ENCODE results near the gene CHMP1A.

The CHMP1A gene

DNA sequence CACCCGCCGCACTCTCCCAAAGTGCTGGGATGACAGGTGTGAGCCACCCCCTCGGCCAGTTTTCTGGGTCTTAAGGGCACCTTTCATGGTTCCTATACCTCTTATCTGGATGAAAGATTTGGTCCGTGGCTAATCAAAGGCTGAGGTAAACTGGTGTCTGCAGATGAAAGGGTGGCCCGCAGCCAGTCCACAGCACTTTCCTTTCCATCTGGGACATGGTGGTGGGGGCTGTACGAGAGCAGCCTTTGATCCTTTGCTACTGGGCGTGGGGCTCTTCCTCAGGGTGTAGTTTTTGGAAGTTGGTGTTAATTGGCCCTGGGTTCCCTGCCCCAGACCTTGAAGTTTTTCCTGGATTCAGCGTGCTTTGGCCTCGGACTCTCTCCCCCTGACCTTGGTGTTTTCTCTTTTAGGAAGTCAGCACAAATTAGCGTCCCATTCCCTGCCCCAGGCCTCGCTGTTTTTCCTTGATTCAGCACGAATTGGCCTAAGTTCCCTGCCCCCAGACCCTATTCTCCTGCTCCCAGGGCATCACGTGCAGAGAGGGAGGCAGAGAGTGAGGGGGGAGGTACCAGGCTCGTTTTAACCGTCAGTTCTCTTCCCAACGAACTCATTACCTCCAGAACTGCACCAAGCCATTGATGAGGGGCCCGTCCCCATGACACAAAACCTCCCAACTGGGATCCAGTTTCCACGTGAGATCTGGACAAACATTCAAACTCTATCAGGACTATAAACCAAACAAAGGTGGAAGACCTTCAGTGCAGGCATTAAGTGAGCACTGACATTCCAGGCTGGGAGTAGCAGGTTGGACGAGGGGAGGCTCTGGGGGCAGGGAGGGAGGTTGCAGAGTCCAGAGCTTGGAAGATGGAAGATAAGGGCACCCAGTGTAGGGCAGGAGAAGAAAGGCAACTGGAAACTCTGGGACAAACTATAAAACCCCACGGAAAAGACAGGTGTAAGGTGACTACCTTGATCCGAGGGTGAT, 32.4 kb downstream of the CHMP1A start:
- DNase-seq, result no peak
- Histone ChIP-seq H3K27me3 (replicated peaks; ENCODE audit: control insufficient read depth, insufficient read depth, low read length, poor library complexity, severe bottlenecking) (no peaks in the 10 kb centered on the region), H3K9me3 (ENCODE audit: control insufficient read depth, low read length) (no peaks in the 10 kb centered on the region), H3K4me1 (ENCODE audit: control insufficient read depth, insufficient read depth, low read length, poor library complexity, severe bottlenecking) (no peaks in the 10 kb centered on the region), H3K4me3 (ENCODE audit: insufficient read depth, low read depth, low read length, poor library complexity, severe bottlenecking) (no peak overlapping the region), H3K27ac (ENCODE audit: insufficient read depth, low read length, poor library complexity, severe bottlenecking) (no peak overlapping the region), H3K36me3 (ENCODE audit: control insufficient read depth, insufficient read depth, low read length) (no peaks in the 10 kb centered on the region)

DNA sequence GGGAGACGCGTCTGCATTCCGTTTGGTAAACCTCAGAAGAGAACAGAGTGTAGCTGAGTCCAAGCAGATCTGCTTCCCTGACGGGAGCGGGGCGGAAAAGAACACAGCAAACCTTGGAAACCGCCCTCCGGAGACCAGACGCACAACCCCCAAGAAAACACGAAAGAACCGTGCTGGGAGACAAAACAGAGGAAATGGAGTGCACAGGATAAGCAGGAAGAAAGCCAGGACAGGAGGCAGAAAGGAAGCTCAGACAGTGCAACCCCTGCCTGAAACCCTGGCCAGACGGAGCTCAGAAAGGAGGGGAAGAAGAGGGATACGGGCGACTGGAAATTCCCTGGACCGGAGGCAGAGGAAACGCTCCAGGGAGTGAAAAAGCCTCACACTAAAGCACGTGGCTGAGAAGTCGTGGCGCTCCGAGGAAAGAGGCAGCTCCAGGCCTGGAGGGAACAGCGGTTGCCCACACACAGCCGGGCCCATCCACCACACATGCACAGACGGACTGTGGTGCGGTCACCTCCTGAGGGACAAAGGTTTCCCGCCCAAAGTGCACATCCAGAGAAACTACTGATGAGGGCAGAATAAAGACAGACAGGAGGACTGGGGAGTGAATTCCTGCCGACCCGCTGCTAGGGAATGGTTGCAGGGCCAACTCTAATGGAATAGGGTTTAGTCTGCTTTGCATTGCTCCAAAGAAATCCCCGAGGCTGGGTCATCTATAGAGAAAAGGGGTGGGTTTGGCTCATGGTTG, 33.8 kb downstream of the CHMP1A start:
- Histone ChIP-seq H3K4me3 (ENCODE audit: insufficient read depth, low read depth, low read length, poor library complexity, severe bottlenecking) (no peak overlapping the region), H3K36me3 (ENCODE audit: control insufficient read depth, insufficient read depth, low read length) (no peaks in the 10 kb centered on the region), H3K9me3 (ENCODE audit: control insufficient read depth, low read length) (no peaks in the 10 kb centered on the region), H3K27ac (ENCODE audit: insufficient read depth, low read length, poor library complexity, severe bottlenecking) (no peak overlapping the region), H3K4me1 (ENCODE audit: control insufficient read depth, insufficient read depth, low read length, poor library complexity, severe bottlenecking) (no peaks in the 10 kb centered on the region), H3K27me3 (replicated peaks; ENCODE audit: control insufficient read depth, insufficient read depth, low read length, poor library complexity, severe bottlenecking) (no peaks in the 10 kb centered on the region)
- no peak for DNase-seq

DNA sequence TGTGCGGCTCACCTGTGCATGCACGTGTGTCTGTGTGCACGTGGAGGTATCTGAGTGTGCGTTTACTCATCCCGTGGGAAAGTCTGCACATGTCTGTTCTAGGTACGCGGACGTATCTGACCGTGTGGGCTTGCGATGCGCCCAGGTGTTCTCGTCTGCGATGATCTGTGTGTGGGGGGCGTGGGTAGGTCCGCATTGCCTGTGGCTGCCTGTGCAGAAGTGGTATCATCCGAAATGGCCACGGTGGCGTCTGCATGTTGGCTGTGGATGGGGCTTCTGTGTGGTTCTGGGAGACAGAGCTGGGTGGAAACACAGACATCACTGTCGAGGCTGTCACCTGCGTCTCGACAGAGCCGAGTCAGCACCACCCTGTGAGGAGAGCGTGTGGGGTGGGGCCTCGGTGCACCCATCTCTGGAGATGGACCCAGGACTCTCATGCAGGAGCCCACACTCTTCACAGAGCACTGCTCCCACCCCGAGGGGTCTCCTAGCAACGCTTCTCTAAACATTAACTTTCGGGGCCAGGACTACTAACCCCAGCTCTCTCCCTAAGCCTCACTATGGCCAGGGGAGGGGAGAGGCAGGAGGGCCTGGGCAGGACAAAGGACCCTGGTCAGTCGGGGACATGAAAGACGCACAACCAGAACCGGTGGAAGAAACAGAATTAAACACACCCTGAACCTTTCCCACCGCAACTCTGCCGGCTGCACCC, 35.7 kb downstream of the CHMP1A start:
- no peak overlapping the region for H3K4me3 ChIP-seq (ENCODE audit: insufficient read depth, low read depth, low read length, poor library complexity, severe bottlenecking)
- H3K36me3 ChIP-seq (ENCODE audit: control insufficient read depth, insufficient read depth, low read length), result no peaks in the 10 kb centered on the region
- H3K9me3 ChIP-seq (ENCODE audit: control insufficient read depth, low read length), result no peaks in the 10 kb centered on the region
- peaks cover 6% of the 10 kb centered on the region for H3K4me1 ChIP-seq (ENCODE audit: control insufficient read depth, insufficient read depth, low read length, poor library complexity, severe bottlenecking)
- no peak overlapping the region for H3K27ac ChIP-seq (ENCODE audit: insufficient read depth, low read length, poor library complexity, severe bottlenecking)
- no peak for DNase-seq
- H3K27me3 ChIP-seq (replicated peaks; ENCODE audit: control insufficient read depth, insufficient read depth, low read length, poor library complexity, severe bottlenecking), result no peaks in the 10 kb centered on the region

DNA sequence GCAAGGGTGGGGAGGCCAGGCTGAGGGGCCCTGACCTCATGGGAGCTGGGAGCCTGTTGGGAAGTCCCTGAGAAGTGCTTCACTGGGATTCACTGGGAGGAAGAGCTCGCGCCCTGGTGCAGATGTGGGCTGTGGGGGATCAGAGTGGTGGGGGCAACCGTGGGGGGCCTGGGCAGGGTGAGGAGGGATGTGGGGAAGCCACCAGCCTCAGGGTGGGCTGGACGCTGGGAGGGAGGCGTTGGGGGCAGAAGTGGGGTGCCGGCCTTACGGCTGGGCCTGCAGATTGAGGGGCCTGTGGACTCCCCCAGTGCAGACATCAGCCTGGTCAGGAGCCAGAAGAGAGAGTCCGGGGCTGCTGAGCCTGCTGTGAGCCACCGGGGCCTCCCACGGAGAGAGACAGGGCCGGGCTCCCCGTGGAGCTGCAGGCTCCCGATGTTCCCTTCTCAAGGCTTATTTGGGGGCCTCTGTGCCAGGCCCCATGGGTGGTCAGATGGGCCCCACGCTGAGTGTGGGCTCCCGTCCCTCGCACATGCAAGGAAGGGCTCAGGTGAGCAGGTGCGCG, 36.3 kb downstream of the CHMP1A start:
- Histone ChIP-seq H3K4me3 (ENCODE audit: insufficient read depth, low read depth, low read length, poor library complexity, severe bottlenecking) (no peak overlapping the region), H3K4me1 (ENCODE audit: control insufficient read depth, insufficient read depth, low read length, poor library complexity, severe bottlenecking) (peaks cover 10% of the 10 kb centered on the region), H3K27ac (ENCODE audit: insufficient read depth, low read length, poor library complexity, severe bottlenecking) (no peak overlapping the region), H3K9me3 (ENCODE audit: control insufficient read depth, low read length) (no peaks in the 10 kb centered on the region), H3K27me3 (replicated peaks; ENCODE audit: control insufficient read depth, insufficient read depth, low read length, poor library complexity, severe bottlenecking) (no peaks in the 10 kb centered on the region), H3K36me3 (ENCODE audit: control insufficient read depth, insufficient read depth, low read length) (no peaks in the 10 kb centered on the region)
- DNase-seq, result no peak

DNA sequence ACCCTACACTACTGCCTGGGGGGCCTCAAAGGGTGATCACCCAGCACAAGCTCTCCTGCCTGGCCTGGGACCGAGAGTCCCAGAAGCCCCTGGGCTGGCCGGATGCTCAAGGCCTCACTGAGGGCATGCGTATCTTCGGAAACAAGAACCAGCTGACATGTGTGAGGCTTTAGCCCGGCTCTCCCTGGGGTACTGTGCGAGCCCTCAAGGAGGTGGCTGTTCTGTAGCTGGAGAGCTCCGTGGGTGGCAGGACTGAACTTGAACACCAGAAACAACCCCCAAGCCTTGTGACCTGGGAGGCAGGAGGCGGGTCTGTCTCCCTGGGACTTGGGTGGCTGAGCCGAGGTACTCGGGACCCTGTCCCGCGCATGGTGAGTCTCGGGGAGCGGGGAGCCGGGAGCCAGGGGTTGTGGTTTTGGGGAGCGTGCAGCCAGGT, 37.1 kb downstream of the CHMP1A start:
- no peaks in the 10 kb centered on the region for H3K27me3 ChIP-seq (replicated peaks; ENCODE audit: control insufficient read depth, insufficient read depth, low read length, poor library complexity, severe bottlenecking)
- no peaks in the 10 kb centered on the region for H3K9me3 ChIP-seq (ENCODE audit: control insufficient read depth, low read length)
- DNase-seq, result no peak
- H3K4me1 ChIP-seq (ENCODE audit: control insufficient read depth, insufficient read depth, low read length, poor library complexity, severe bottlenecking), result peaks cover 10% of the 10 kb centered on the region
- H3K36me3 ChIP-seq (ENCODE audit: control insufficient read depth, insufficient read depth, low read length), result no peaks in the 10 kb centered on the region
- H3K27ac ChIP-seq (ENCODE audit: insufficient read depth, low read length, poor library complexity, severe bottlenecking), result no peak overlapping the region
- no peak overlapping the region for H3K4me3 ChIP-seq (ENCODE audit: insufficient read depth, low read depth, low read length, poor library complexity, severe bottlenecking)

DNA sequence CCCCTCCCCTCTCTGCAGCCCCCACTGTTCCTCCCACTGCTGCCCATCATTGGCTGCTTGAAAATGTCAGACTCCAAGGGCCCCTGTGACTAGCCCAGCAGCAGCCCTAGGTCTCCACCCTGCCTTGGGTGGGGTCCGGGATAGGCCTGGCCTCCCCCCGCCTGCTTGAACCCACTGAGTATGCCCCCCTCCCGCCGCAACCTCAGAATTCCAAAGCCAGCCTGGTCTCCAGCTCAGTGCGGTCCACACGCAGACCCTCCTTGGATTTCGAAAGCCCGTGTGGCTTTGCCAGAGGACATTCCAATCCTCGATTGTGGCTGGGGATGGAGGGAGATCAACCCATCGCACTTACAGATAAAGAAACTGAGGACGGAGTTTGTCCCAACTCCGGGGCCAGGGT, 37.7 kb downstream of the CHMP1A start:
- no peak overlapping the region for H3K4me3 ChIP-seq (ENCODE audit: insufficient read depth, low read depth, low read length, poor library complexity, severe bottlenecking)
- no peak for DNase-seq
- no peaks in the 10 kb centered on the region for H3K36me3 ChIP-seq (ENCODE audit: control insufficient read depth, insufficient read depth, low read length)
- no peaks in the 10 kb centered on the region for H3K9me3 ChIP-seq (ENCODE audit: control insufficient read depth, low read length)
- H3K27me3 ChIP-seq (replicated peaks; ENCODE audit: control insufficient read depth, insufficient read depth, low read length, poor library complexity, severe bottlenecking), result no peaks in the 10 kb centered on the region
- H3K27ac ChIP-seq (ENCODE audit: insufficient read depth, low read length, poor library complexity, severe bottlenecking), result no peak overlapping the region
- peaks cover 10% of the 10 kb centered on the region for H3K4me1 ChIP-seq (ENCODE audit: control insufficient read depth, insufficient read depth, low read length, poor library complexity, severe bottlenecking)

DNA sequence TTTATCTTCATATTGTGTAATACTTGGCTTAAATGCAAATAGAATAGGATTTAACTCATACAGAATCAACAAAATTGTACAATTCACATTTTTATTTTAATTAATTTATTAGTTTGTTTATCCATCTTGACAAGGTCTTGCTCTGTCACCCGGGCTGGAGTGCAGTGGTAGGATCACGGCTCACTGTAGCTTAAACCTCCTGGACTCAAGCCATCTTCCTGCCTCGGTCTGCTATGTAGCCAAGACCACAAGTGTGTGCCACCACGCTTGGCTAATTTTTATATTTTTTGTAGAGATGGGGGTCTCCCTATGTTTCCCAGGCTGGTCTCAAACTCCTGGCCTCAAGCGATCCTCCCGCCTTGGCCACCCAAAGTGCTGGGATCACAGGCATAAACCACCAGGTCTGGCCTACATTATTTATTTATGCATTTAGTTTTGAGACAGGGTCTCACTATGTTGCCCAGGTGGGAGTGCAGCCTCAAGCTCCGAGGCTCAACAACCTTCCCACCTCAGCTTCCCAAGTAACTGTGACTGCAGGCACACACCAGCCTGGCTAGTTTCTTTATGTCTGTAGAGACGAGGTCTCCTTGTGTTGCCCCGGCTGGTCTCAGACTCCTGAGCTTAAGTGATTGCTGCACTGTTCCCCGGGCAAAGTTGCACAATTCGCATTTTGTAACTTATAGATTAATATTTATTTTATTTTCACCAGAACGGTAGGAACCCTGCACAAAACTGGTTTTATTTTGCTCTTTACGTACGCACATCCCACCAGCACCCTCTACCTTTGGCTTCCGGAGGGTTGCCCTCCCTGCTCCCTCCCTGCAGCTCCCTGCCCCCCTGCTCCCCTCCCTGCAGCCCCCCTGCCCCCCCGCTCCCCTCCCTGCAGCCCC, 39.2 kb downstream of the CHMP1A start:
- no peaks in the 10 kb centered on the region for H3K36me3 ChIP-seq (ENCODE audit: control insufficient read depth, insufficient read depth, low read length)
- peaks cover 10% of the 10 kb centered on the region for H3K4me1 ChIP-seq (ENCODE audit: control insufficient read depth, insufficient read depth, low read length, poor library complexity, severe bottlenecking)
- no peak for DNase-seq
- H3K27me3 ChIP-seq (replicated peaks; ENCODE audit: control insufficient read depth, insufficient read depth, low read length, poor library complexity, severe bottlenecking), result no peaks in the 10 kb centered on the region
- H3K9me3 ChIP-seq (ENCODE audit: control insufficient read depth, low read length), result no peaks in the 10 kb centered on the region
- no peak overlapping the region for H3K27ac ChIP-seq (ENCODE audit: insufficient read depth, low read length, poor library complexity, severe bottlenecking)
- no peak overlapping the region for H3K4me3 ChIP-seq (ENCODE audit: insufficient read depth, low read depth, low read length, poor library complexity, severe bottlenecking)

DNA sequence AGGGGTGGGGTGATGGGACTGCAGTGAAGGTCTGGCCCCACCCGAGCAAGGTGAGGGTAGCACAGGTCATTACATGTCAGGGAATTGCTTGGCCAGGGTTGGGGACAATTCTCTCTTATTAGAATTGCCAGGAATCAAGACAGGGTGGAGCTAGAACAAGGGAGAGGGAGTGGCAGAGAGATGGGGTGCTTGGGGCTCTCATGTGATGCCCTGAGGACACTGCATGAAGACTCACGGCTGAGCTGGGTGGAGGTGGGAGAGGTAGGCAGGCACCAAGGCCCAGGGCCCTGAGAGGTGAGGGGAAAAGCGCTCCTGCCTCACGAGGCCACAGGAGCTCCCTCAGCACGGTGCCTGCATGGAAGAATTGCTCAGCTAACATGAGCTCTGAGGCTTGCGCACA, 40.5 kb downstream of the CHMP1A start:
- no peak overlapping the region for H3K4me3 ChIP-seq (ENCODE audit: insufficient read depth, low read depth, low read length, poor library complexity, severe bottlenecking)
- H3K4me1 ChIP-seq (ENCODE audit: control insufficient read depth, insufficient read depth, low read length, poor library complexity, severe bottlenecking), result peaks cover 10% of the 10 kb centered on the region
- H3K27me3 ChIP-seq (replicated peaks; ENCODE audit: control insufficient read depth, insufficient read depth, low read length, poor library complexity, severe bottlenecking), result no peaks in the 10 kb centered on the region
- H3K9me3 ChIP-seq (ENCODE audit: control insufficient read depth, low read length), result no peaks in the 10 kb centered on the region
- H3K27ac ChIP-seq (ENCODE audit: insufficient read depth, low read length, poor library complexity, severe bottlenecking), result peak overlapping the region; percentile 20
- no peaks in the 10 kb centered on the region for H3K36me3 ChIP-seq (ENCODE audit: control insufficient read depth, insufficient read depth, low read length)
- no peak for DNase-seq

DNA sequence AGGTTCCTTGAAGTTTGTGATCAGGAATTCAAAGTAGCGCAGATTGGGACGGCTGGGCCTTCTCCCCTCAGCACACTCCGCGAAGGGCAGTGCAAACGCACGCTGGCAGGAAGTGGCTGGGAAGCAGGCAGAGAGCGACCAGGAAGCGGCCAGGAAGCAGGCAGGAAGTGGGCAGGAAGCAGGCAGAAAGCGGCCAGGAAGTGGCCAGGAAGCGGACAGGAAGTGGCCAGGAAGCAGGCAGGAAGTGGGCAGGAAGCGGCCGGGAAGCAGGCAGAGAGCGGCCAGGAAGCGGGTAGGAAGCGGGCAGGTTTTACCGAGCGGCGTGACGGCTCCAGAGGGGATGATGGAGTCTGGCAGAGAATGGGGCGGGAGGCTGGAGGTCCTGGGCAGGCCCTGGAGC, 40.9 kb downstream of the CHMP1A start:
- Histone ChIP-seq H3K4me3 (ENCODE audit: insufficient read depth, low read depth, low read length, poor library complexity, severe bottlenecking) (no peak overlapping the region), H3K27me3 (replicated peaks; ENCODE audit: control insufficient read depth, insufficient read depth, low read length, poor library complexity, severe bottlenecking) (no peaks in the 10 kb centered on the region), H3K36me3 (ENCODE audit: control insufficient read depth, insufficient read depth, low read length) (no peaks in the 10 kb centered on the region), H3K4me1 (ENCODE audit: control insufficient read depth, insufficient read depth, low read length, poor library complexity, severe bottlenecking) (peaks cover 10% of the 10 kb centered on the region), H3K9me3 (ENCODE audit: control insufficient read depth, low read length) (no peaks in the 10 kb centered on the region), H3K27ac (ENCODE audit: insufficient read depth, low read length, poor library complexity, severe bottlenecking) (peak overlapping the region; percentile 20)
- DNase-seq, result peak in 1 of 3 donors; percentile 17

All from effector memory CD4-positive, alpha-beta T cell (primary cell).